CD4-positive, alpha-beta T cell treated with Interleukin-10 for 1 hour (primary cell): ENCODE data around the gene EFEMP2.

Experiments
- DNase-seq: peaks from one replicate; pipeline ENCODE4 v3.0.0-alpha.2; 2020

The EFEMP2 gene

GRCh38 chr11:65817835-65818680 lies 54.5 kb downstream of the EFEMP2 start:
- DNase-seq, result peak; percentile 93

- no peak for DNase-seq
Measured at GRCh38 chr11:65817312-65817834, 55.2 kb downstream of the EFEMP2 start.

- no peak for DNase-seq
Measured at GRCh38 chr11:65816696-65817095, 55.9 kb downstream of the EFEMP2 start.
